Peyer's patch (tissue), 4 donors: ENCODE results near the gene ASCL3.

Experiments
- CTCF ChIP-seq, 6 experiments: fragments of 450-650 bp in 4 of 6; fragments of 200-600 bp in 2 of 6; sonication (generic) in 1 of 6; IDR thresholded peaks; one replicate each; pipeline ENCODE4 v1.5.1; 2017 to 2019; ENCODE audit warnings: antibody characterized with exemption in 6 of 6, mild to moderate bottlenecking in 3 of 6, moderate library complexity in 1 of 6
- POLR2A ChIP-seq, 2 donors: fragments of 450-650 bp; IDR thresholded peaks; one replicate each; pipeline ENCODE4 v1.5.1; 2017; ENCODE audit warnings: antibody characterized with exemption in 2 of 2, mild to moderate bottlenecking in 2 of 2, moderate library complexity in 2 of 2

- TF ChIP-seq CTCF (IDR thresholded peaks at IDR 0.05) (no peak), POLR2A (IDR thresholded peaks at IDR 0.05) (no peak)
Observed at GRCh38 chr11:8942518-8943066, at the start of gene ASCL3.
